Measurements from ENCODE around the gene BAK1. TPM values are rescaled to one million over a fixed set of nuclear protein-coding genes. Genes with fewer than 3 reads are reported as not detected.
A peak's percentile ranks its signal among the peaks of the same experiment; 100 is the strongest.

Gene BAK1
- total and polyA plus RNA-seq, 2 of the 13 experiments (the other 11 are each of a cell fraction or from before 2014, with no cell fraction given) = 15.0 to 23.8 TPM

DNA sequence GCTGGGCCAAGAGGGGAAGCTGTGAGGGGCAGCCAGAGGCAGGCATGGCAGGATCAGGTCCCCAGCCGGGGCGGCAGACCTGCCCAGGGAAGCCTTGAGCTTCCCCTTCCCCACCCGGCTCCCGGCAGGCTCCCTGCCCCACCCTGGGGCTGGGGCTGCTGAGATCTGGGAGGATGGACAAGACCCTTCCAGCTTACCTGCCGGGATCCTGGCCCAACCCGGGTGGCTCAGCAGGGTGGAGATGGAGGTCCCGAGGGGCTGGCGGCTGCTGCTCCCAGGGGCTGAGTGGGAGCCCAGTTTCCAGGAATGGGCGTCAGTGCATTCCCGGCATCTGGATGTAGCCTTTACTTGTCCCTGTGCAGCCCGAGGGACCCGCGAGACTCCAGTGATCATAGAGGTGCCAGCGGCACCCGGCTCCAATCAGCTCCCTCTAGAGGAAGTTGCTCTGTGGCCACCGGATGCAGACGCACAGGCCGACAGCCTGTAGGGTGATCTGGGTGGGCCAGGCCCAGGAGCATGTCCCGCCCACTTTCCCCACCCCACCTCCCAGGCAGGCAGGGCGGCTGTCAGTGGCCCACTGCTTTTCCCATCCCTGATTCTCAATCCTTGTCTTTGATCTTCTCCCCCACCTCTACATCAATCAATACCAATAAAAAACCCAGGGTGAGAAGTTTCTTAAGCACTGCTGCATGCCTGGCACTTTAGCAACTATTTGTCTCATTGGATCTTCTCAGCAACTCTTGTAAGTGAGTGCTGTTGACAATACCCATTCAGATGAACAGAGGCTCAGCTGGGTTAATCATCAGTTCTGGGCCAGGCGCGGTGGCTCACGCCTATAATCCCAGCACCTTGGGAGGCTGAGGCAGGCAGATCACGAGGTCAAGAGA is at the start of gene BAK1 (continued):
- TF ChIP-seq, protein P1, sequence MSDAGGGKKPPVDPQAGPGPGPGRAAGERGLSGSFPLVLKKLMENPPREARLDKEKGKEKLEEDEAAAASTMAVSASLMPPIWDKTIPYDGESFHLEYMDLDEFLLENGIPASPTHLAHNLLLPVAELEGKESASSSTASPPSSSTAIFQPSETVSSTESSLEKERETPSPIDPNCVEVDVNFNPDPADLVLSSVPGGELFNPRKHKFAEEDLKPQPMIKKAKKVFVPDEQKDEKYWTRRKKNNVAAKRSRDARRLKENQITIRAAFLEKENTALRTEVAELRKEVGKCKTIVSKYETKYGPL (CRISPR knock-in tag; IDR thresholded peaks at IDR 0.05) = no peak
- TF ChIP-seq PHF5A (CRISPR knock-in tag; IDR thresholded peaks at IDR 0.05; ENCODE audit: low read depth, unreplicated experiment) (no peak), NCOA1 (CRISPR knock-in tag; IDR thresholded peaks at IDR 0.05) (no peak), ZNF629 (CRISPR knock-in tag; conservative IDR thresholded peaks at IDR 0.05) (no peak), SATB2 (CRISPR knock-in tag; IDR thresholded peaks at IDR 0.05) (no peak), ZNF562 (CRISPR knock-in tag; IDR thresholded peaks at IDR 0.05; ENCODE audit: borderline replicate concordance) (no peak), SRSF4 (IDR thresholded peaks at IDR 0.05; ENCODE audit: low read depth, low read length, poor library complexity, severe bottlenecking) (no peak), ONECUT2 (CRISPR knock-in tag; IDR thresholded peaks at IDR 0.05) (no peak), SPEN (CRISPR knock-in tag; IDR thresholded peaks at IDR 0.05; ENCODE audit: low read depth) (peak; percentile 94), ZNF558 (CRISPR knock-in tag; IDR thresholded peaks at IDR 0.05; ENCODE audit: borderline replicate concordance) (no peak), ZNF75D (CRISPR knock-in tag; IDR thresholded peaks at IDR 0.05; ENCODE audit: borderline replicate concordance) (no peak), ZNF337 (CRISPR knock-in tag; IDR thresholded peaks at IDR 0.05; ENCODE audit: borderline replicate concordance, low read depth) (no peak), TARDBP (CRISPR knock-in tag; IDR thresholded peaks at IDR 0.05) (peak; percentile 33; the same call in 1 of the 2 replicates), ZC3H4 (CRISPR knock-in tag; IDR thresholded peaks at IDR 0.05; ENCODE audit: borderline replicate concordance) (no peak), POGZ (CRISPR knock-in tag; IDR thresholded peaks at IDR 0.05) (peak; percentile 49)
- TF ChIP-seq, protein P2, sequence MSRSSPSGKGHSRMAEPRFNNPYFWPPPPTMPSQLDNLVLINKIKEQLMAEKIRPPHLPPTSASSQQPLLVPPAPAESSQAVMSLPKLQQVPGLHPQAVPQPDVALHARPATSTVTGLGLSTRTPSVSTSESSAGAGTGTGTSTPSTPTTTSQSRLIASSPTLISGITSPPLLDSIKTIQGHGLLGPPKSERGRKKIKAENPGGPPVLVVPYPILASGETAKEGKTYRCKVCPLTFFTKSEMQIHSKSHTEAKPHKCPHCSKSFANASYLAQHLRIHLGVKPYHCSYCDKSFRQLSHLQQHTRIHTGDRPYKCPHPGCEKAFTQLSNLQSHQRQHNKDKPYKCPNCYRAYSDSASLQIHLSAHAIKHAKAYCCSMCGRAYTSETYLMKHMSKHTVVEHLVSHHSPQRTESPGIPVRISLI (CRISPR knock-in tag; IDR thresholded peaks at IDR 0.05; ENCODE audit: borderline replicate concordance) = peak; percentile 62; the same call in 1 of the 2 replicates
- TF ChIP-seq, protein P3, sequence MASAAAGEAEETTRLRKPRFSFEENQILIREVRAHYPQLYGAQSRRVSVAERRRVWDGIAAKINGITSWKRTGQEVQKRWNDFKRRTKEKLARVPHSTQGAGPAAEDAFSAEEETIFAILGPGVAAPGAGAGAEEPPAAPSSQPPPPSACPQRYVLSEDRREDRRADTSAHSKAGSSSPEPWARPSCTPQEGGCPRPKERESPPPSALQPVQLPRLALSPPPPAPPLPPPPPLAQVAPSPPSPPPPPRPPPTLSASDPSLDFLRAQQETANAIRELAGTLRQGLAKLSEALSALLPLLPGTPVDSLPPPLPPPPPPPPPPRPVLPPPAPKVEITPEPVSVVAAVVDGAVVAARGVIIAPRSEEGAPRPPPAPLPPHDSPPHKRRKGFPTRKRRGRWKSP (CRISPR knock-in tag; IDR thresholded peaks at IDR 0.05) = no peak
- TF ChIP-seq, protein P4, sequence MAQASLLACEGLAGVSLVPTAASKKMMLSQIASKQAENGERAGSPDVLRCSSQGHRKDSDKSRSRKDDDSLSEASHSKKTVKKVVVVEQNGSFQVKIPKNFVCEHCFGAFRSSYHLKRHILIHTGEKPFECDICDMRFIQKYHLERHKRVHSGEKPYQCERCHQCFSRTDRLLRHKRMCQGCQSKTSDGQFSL (CRISPR knock-in tag; IDR thresholded peaks at IDR 0.05) = peak; percentile 61; the same call in 1 of the 2 replicates
- TF ChIP-seq, protein P5, sequence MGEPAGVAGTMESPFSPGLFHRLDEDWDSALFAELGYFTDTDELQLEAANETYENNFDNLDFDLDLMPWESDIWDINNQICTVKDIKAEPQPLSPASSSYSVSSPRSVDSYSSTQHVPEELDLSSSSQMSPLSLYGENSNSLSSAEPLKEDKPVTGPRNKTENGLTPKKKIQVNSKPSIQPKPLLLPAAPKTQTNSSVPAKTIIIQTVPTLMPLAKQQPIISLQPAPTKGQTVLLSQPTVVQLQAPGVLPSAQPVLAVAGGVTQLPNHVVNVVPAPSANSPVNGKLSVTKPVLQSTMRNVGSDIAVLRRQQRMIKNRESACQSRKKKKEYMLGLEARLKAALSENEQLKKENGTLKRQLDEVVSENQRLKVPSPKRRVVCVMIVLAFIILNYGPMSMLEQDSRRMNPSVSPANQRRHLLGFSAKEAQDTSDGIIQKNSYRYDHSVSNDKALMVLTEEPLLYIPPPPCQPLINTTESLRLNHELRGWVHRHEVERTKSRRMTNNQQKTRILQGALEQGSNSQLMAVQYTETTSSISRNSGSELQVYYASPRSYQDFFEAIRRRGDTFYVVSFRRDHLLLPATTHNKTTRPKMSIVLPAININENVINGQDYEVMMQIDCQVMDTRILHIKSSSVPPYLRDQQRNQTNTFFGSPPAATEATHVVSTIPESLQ (CRISPR knock-in tag; conservative IDR thresholded peaks at IDR 0.05) = 0 out of 2 replicates have a peak, but pooled peaks have one; percentile 42
- TF ChIP-seq, protein P6, sequence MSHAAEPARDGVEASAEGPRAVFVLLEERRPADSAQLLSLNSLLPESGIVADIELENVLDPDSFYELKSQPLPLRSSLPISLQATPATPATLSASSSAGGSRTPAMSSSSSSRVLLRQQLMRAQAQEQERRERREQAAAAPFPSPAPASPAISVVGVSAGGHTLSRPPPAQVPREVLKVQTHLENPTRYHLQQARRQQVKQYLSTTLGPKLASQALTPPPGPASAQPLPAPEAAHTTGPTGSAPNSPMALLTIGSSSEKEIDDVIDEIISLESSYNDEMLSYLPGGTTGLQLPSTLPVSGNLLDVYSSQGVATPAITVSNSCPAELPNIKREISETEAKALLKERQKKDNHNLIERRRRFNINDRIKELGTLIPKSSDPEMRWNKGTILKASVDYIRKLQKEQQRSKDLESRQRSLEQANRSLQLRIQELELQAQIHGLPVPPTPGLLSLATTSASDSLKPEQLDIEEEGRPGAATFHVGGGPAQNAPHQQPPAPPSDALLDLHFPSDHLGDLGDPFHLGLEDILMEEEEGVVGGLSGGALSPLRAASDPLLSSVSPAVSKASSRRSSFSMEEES (CRISPR knock-in tag; IDR thresholded peaks at IDR 0.05) = no peak
- TF ChIP-seq, protein P7, sequence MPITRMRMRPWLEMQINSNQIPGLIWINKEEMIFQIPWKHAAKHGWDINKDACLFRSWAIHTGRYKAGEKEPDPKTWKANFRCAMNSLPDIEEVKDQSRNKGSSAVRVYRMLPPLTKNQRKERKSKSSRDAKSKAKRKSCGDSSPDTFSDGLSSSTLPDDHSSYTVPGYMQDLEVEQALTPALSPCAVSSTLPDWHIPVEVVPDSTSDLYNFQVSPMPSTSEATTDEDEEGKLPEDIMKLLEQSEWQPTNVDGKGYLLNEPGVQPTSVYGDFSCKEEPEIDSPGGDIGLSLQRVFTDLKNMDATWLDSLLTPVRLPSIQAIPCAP (CRISPR knock-in tag; IDR thresholded peaks at IDR 0.05; ENCODE audit: low read depth) = no peak

Measured in HepG2 (cell line).